ACHN (cell line): Measurements from ENCODE around the gene CITED4.

ENCODE experiments used
- DNase-seq: peaks from one replicate; pipeline ENCODE4 v3.0.0-alpha.2; 2015
- in situ Hi-C: cut with HindIII; loops from 2 replicates; pipeline ENCODE4 v1.10.0; 2017; ENCODE audit warnings: low sequenced_read_pairs, low pct_ligation_motif_present, low pct_unique_long_range_greater_than_20kb

The CITED4 gene

DNA sequence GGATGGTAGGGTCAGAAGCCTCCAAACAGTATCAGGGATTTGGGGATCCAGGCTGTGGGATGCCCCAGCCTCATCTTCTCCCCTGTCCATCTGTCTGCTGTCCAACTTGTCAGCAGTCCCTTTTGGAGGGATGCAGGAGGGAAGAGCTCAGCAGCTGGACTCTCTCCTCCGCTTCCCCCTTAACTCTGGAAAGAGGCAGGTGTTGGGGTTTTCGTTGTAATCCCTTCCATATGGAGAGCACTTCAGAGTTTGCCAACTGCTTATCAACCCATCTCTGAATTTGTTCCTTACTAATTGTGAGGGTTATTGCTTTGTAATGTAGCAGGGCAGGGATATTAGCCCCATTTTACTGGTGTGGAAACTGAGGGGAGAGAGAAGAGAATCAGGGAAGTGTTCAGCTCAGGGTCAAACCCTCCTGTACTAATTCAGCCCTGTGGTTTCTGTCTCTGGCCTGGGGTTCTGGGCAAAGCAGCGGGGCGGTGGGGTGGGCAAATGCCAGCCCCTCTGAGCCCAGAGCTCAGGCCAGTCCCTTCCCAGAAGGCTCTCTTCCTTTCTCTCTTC, 3.2 kb downstream of the CITED4 start:
- DNase-seq = no peak
- in situ Hi-C loops = loop anchor here (10.0 kb wide), 1 partner anchor 74 kb away; the partner anchor contains the start of gene KCNQ4

DNA sequence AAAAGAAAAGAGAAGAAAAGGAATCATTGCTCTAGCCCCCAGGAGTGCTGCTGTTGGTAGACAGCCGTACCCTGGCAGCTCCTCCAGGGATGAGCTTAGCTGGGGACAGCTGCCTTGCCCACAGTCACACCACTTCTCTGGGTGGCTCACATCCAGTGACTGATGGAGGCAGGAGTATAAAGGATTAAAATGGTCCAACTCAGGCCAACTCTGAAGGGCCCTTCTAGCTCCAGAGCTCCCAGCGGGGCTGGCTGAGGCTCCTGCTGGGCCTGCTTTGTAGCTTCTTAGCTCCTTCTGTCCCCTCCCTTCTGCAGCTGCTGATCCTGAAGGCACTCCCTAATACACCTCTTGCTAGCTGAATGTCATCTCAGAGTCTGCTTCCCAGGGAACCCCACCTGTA, 4.4 kb downstream of the CITED4 start:
- no peak for DNase-seq
- in situ Hi-C loops = loop anchor here (10.0 kb wide), 1 partner anchor 73 kb away; the partner anchor contains the start of gene KCNQ4

DNA sequence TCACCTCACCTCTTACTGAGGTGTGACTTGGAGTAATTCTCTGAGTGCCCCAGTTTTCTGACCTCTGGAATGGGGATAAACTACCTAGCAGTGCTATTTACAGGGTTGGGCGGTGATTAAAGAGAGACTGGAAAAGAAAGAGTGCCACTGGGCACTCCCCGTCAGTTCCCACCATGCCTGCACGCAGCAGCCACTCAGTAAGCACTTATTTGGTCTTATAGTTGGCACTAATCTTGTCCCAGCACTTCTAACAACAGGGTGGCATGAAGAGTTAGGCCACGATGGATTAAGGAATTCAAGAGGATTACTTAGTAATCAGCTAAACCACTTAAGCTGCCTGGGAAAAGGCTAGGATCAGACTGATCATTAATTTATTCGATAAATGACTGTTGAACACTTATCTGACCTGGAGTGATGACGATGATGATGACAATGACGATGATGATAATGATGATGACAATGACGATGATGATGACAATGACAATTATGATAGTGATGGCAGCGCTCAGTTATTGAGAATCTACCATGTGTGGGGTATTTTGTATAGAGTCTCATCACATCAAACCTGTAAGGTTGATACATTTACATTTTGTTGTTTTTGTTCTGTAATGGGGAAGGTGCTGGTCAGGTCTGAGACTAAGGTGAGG, 5.4 kb downstream of the CITED4 start:
- no peak for DNase-seq
- in situ Hi-C loops = loop anchor here (10.0 kb wide), 1 partner anchor 72 kb away; the partner anchor contains the start of gene KCNQ4

DNA sequence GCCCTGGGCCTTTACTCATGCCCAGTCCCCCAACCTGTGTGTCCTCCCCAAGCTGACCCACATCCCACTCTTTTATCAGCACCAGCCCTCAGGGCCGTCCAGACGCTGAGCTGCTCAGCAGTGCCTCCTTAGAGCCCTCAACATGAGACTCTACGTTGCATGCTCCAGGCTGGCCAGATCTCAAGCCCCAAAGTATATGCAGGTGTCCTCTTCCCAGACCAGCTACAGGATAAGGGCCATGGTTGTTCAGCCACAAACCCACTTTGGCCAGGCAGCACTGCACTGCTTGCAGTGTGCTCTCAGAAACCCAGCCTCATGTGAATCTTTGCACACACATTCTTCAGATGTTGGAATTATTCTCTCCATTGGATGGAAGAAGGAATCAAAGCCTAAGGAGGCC, 6.0 kb downstream of the CITED4 start:
- DNase-seq = no peak
- in situ Hi-C loops = loop anchor here (10.0 kb wide), 1 partner anchor 71 kb away; the partner anchor contains the start of gene KCNQ4

DNA sequence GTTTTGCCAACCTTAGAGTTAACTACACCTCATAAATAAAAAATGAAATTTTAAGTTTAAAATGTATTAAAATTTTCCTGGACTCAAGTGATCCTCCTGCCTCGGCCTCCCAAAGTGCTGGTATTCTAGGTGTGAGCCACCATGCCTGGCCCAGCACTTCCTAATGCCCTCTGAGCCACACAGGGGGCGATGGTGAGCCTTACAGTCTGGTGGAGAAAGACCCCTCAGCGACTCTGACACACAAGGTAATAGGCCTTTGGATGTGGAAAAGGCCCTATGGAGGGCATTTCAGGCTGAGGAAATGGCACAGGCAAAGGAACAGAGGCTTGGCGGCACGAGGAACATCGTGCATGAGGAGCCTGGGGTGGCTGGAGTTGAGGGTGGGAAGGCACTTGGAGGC, 6.7 kb downstream of the CITED4 start:
- in situ Hi-C loops = loop anchor here (10.0 kb wide), 1 partner anchor 71 kb away; the partner anchor contains the start of gene KCNQ4
- DNase-seq = no peak

DNA sequence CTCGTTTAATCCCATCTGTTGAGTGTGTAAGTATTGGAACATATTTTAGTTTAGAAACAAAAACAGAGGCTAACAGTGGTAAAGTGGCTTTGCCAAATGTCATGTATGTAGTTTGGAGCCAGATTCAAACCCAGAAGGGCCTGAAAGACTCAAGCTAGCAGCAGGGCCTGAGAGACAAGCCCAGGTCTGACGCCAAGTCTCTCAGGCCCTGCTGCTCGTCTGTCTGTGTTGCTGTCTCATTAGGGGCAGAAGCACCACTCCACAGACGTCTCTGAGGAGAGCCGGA, 8.3 kb downstream of the CITED4 start:
- no peak for DNase-seq
- in situ Hi-C loops = loop anchor here (10.0 kb wide), 1 partner anchor 69 kb away; the partner anchor contains the start of gene KCNQ4

DNA sequence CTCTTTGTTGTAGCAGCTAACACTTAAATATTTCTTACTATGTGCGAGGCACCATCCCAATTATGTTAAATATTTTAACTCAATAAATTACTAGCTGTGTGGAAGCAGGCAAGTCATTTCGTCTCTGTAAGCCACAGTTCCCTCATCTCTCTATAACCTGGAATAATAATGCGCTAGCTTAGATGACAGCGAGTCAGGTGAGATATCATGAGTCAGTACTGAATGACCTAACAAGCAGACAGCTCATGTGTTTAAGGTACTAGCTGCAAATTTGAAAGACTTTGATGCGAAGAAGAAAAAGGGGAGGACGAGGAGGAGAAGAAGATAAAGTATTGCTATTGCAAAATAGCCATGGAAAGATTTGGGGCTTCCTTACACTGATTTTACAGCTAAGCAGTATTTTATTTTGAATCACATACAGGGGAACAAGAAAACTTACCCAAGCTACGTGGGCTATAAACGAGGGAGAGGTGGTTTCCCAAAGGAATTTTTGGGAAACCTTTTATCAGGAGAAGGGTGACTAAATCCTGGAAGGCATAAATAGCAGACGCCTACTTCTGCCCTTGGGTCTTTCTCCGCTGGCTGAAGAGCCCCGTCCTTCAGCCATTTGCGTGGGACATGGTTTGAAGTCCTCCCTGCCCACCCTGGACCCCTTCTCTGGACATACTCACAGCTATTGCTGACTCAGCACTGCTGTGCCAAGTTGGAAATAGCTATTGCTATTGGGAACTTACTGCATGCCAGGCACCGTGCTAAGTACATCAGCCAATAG, 8.9 kb downstream of the CITED4 start:
- no peak for DNase-seq
- in situ Hi-C loops = loop anchor here (10.0 kb wide), 1 partner anchor 68 kb away; the partner anchor contains the start of gene KCNQ4

DNA sequence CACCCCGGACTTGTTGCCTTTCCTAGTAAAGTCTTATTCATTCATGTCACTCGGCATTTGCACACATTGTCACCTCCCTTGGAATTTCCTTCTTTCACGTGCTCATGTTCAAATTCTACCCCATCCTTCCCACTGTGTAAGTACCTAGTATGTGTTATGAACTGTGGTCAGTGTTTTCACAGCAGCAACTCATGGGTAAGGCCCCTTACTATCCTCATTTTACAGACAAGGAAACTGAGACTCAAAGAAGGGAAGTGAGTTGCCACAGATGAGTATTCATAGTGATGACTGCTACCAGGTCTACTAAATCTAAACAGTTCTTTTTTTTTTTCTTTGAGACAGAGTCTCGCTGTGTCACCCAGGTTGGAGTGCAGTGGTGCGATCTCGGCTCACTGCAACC, 10.5 kb downstream of the CITED4 start:
- no peak for DNase-seq
- in situ Hi-C loops = loop anchor here (10.0 kb wide), 1 partner anchor 67 kb away; the partner anchor contains the start of gene KCNQ4

DNA sequence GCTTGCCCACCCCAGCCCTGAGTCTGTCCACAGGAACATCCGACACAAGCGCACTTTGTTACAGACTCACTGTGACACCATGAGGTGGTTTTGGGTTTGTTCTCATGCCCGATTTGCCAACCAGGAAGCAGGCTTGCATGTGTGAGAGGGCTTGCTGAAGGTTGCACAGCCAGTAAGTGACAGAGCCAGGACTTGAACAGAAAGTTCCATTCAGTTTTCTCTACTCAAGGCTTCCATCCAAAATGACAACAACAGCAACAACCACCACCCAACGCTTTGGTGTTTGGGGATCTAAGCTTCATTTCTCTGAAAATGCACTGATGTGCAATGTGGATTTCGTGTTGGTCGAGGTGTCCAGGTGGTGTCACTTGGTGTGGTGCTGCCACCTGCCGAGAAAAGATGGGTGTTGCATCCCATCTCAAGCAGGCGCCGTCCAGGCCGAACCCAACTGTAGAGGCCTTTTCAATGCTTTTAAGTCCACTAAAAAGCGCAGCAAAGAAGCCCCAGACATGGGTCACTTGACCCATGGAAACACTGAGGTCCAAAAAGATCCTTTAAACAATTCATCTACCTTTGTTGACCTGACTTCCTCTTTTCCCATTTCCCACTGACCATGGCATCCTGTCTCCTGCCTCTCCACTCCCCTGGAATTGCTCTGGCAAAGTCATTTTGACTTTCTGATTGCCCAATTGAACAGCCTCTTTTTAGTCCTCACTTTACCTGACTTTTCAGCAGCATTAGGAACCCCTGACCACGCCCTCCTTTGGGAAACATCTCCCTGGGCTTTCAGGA, 12.2 kb downstream of the CITED4 start:
- peak; percentile 46 for DNase-seq
- in situ Hi-C loops = loop anchor here (10.0 kb wide), 1 partner anchor 65 kb away; the partner anchor contains the start of gene KCNQ4

DNA sequence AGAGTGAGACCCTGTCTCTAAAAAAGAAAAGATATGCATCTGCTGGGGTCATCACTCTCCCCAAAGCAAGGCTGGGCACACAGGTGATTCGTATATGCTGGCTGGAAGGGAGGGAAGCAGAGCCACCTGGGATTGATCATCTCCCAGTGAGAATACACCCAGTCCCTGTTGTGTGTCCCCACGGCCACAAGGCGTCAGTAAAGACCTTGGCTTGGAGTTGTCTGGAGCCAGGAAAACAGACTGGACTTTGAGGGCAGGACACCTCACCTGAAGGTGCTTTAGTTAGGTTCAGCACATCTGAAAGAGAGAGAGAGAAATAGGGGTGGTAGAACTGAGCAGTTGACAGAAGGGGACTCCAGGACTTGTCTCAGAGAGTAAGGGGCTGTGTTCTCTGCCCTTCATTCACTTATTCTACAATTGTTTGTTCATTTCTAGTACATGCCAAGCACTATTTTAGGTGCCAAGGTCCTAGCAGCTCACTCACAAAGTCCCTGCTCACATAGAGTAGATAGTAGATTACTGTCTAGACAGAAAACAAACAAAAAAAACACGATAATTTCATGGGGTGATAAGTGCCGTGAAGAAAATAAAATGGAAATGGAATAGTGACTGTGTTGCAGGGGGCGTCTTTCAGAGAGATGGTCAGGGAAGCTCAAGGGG, 13.5 kb downstream of the CITED4 start:
- in situ Hi-C loops = no loop called here
- DNase-seq = peak; percentile 62

DNA sequence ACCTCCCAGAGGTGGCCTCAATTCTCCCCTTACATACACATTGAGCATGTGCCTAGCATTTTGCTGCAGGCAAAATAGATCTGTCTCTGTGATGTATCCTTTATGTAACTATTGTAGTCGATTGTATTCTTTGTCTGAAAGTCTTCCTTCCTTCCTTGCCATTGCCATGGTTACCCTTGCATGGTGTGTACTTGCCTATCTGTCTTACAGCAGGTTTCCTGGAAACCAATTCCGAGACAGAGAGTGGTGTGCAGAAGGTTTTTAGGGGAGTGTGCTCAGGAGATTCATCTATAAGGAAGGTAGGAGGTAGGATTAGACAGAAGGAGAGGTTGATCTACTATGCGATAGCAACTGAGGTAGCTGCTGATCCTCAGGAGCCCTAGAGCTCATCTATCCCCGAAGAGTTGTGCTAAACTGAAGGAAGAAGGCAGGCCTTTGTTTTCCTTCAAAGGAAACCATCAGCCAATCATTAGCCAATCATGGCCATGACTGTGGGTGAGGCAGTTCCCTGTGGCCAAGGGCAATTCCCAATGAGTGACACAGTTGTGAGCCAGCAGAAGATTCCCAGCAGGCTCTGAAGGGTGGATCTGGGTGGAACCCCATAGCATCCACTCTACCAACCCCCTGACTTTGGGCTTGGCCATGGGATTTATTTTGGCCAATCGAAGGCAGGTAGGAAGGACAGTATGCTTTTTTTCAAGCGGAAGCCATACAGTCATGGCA, 15.0 kb downstream of the CITED4 start:
- in situ Hi-C loops = no loop called here
- DNase-seq = peak; percentile 29

DNA sequence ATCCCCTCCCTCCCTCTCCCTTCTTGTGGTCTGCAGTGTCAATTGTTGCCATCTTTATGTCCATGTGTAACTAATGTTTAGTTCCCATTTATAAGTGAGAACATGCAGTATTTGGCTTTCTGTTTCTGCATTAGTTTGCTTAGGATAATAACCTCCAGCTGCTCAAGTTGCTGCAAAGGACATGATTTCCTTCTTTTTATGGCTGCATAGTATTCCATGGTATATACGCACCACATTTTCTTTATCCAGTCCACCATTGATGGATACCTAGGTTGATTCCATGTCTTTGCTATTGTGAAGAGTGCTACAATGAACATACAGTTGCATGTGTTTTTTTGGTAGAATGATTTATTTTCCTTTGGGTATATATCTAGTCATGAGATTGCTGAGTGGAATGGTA, 16.3 kb downstream of the CITED4 start:
- no peak for DNase-seq
- in situ Hi-C loops = no loop called here

DNA sequence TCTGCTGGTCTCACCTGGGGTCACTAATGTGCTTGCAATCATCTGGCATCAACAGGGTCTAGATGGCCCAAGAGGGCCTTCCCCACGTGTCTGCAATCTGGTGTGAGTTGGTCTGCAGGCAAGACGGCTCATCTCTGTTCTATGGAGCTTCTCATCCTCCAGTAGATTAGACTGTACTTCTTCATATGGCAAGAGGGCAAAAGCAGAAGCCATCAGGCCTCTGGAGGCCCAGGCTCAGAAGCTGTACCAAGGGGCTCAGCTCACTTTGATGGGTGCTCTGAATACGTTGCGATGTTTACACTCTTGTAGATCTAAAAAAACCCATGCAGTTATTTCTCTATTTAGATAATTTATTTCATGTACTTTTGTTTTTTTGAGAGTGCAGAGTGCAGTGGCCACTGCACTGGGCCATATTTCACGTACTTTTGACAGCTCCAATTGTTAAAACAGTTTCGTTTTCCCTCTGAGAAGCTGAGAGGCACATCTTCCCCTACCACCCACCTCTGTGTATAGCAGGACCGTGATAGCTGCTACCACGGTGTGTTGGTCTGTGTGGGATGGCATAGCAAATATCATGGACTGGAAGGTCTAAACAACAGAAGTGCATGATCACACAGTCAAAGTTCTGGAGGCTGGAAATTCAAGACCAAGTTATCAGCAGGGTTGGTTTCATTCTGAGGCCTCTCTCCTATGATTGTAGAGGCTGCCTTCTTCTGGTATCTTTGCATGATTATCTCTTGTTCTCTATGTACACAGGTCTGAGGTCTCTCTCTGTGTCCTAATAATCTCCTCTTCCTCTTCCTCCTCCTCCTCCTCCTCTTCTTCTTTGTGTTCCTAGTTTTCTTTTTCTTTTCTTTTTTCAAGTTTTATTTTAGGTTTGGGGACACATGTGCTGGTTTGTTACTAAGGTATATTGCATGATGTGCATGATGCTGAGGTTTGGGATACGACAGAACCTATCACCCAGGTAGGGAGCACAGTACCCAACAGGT, 17.0 kb downstream of the CITED4 start:
- DNase-seq = no peak
- in situ Hi-C loops = no loop called here

DNA sequence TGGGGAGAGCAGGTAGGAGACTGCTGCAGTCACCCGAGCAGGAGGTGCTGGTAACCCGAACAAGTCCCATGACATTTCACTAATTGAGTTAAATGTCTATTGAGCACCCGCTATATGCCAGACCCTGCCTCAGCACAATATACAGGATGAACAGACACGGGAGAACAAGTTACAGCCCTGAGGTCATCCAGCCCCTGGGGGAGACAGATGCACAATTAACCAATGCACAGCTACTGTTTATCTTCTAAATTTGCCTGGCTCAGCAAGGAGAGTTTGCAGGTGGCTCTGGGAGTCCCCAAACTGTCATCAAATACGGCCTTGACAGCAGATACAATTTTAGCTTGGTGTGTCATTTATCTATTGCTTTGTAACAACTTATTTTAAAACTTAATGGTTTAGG, 18.1 kb downstream of the CITED4 start:
- in situ Hi-C loops = no loop called here
- no peak for DNase-seq

DNA sequence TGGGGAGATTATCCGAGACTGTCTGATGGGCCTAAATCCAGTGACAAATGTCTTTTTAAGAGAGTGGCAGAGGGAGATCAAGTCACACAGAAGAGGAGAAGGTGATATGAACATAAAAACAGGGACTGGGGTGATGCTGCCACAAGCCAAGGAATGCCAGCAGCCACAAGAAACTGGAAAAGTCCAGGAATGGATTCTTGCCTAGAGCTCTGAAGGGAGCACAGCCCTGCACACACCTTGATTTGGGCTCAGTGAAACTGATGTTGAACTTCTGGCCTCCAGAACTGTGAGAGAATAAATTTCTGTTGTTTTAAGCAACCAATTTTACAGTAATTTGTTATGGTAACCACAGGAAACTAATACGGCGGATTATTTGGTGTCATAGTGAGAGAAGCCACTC, 19.5 kb downstream of the CITED4 start:
- no peak for DNase-seq
- in situ Hi-C loops = no loop called here

DNA sequence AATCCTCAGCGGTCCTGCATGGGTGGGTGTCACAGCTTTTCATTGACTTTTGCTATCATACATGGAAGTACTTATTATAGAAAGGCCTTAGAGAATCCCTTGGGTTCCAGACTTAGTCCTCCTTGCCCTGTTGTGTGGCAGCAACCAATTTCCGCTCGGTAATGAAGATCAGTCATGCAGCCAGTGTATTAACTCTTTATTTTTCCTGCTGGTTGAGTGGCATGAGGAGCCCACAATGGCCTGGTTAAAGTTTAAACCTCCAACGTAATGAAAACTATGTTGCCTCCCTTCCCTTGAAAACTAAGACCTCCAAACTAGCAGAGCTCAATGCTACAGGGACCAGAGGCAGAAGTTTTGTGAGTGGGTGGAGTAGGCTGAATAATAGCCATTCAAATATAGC, 20.0 kb downstream of the CITED4 start:
- no peak for DNase-seq
- in situ Hi-C loops = no loop called here

DNA sequence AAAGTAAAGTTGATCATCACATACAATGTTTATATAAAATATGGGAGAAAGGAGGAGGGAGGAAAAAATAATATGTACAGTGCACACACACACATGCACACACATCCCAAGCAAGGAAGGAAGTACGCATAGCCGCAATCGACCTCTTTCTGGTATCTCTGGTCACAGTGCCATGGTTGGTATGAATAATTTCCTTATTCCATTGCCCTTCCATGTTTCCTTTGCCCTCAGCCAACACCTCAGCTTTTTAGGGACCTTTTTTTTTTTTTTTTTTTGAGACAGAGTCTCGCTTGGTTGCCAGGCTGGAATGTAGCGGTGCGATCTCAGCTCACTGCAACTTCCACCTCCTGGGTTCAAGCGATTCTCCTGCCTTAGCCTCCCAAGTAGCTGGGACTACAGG, 20.6 kb downstream of the CITED4 start:
- DNase-seq = no peak

More for the DNA sequence above, 20.6 kb downstream of the CITED4 start:
- in situ Hi-C loops = no loop called here
